Neuronal stem cell (in vitro differentiated cells): ENCODE results near the gene SETD7.

Experiments
- DNase-seq: peaks from one replicate; pipeline ENCODE4 v3.0.0-alpha.2; 2013; ENCODE audit warnings: low spot score
- H2AFZ ChIP-seq: one replicate; pipeline ENCODE4 v1.6.1; 2013; ENCODE audit warnings: mild to moderate bottlenecking, low read length, inconsistent platforms
- H2AK5ac ChIP-seq: 2 replicates; pipeline ENCODE4 v1.6.1; 2013; ENCODE audit warnings: low read depth, mild to moderate bottlenecking, inconsistent platforms, low read length, moderate library complexity, mixed read lengths
- H2BK120ac ChIP-seq: 2 replicates; pipeline ENCODE4 v1.6.1; 2013; ENCODE audit warnings: low read depth, mild to moderate bottlenecking, inconsistent platforms, low read length, moderate library complexity, mixed read lengths
- H2BK12ac ChIP-seq: one replicate; pipeline ENCODE4 v1.6.1; 2013; ENCODE audit warnings: low read length, inconsistent platforms
- H2BK15ac ChIP-seq: 2 replicates; pipeline ENCODE4 v1.6.1; 2013; ENCODE audit warnings: mild to moderate bottlenecking, low read length, inconsistent platforms, mixed read lengths
- H2BK5ac ChIP-seq: one replicate; pipeline ENCODE4 v1.6.1; 2013; ENCODE audit warnings: inconsistent platforms, mild to moderate bottlenecking, low read length, moderate library complexity
- H3K14ac ChIP-seq: one replicate; pipeline ENCODE4 v1.6.1; 2013; ENCODE audit warnings: low read length, inconsistent platforms
- H3K18ac ChIP-seq: 2 replicates; pipeline ENCODE4 v1.6.1; 2013; ENCODE audit warnings: low read length, inconsistent platforms
- H3K23ac ChIP-seq: 2 replicates; pipeline ENCODE4 v1.6.1; 2013; ENCODE audit warnings: low read depth, mild to moderate bottlenecking, mixed read lengths, low read length, inconsistent platforms; ENCODE audit not compliant: poor library complexity
- H3K27ac ChIP-seq: replicated peaks from 3 replicates; pipeline ENCODE4 v1.5.1; 2013; ENCODE audit warnings: low read length, inconsistent platforms
- H3K27me3 ChIP-seq, 3 experiments: 2 replicates each; pipeline ENCODE4 v1.6.1; 2013; ENCODE audit warnings: low read length in 3 of 3, mild to moderate bottlenecking in 2 of 3, inconsistent platforms in 1 of 3, low read depth in 1 of 3, mixed read lengths in 1 of 3, moderate library complexity in 1 of 3; ENCODE audit not compliant: control insufficient read depth in 3 of 3, insufficient read depth in 3 of 3
- H3K36me3 ChIP-seq, 2 donors: replicated peaks in 1 of 2; 2 replicates each; pipeline ENCODE4 v1.6.1; 2013; ENCODE audit warnings: low read length in 2 of 2; ENCODE audit not compliant: control insufficient read depth in 2 of 2, insufficient read depth in 2 of 2
- H3K4ac ChIP-seq: 2 replicates; pipeline ENCODE4 v1.6.1; 2013; ENCODE audit warnings: inconsistent platforms, mild to moderate bottlenecking, low read length, moderate library complexity
- H3K4me1 ChIP-seq, 2 donors: 1 replicate in 1 of 2; 2 replicates in 1 of 2; pipeline ENCODE4 v1.6.1; 2013; ENCODE audit warnings: low read length in 2 of 2, low read depth in 1 of 2; ENCODE audit not compliant: control insufficient read depth in 2 of 2, insufficient read depth in 1 of 2
- H3K4me2 ChIP-seq: one replicate; pipeline ENCODE4 v1.6.1; 2013; ENCODE audit warnings: mild to moderate bottlenecking, low read length, inconsistent platforms; ENCODE audit not compliant: insufficient read depth, poor library complexity, severe bottlenecking
- H3K4me3 ChIP-seq, 2 donors: 2 replicates each; pipeline ENCODE4 v1.5.1; 2013; ENCODE audit warnings: low read length in 2 of 2, mild to moderate bottlenecking in 2 of 2, inconsistent platforms in 1 of 2, moderate library complexity in 1 of 2
- H3K79me1 ChIP-seq: one replicate; pipeline ENCODE4 v1.6.1; 2013; ENCODE audit warnings: low read depth, mild to moderate bottlenecking, inconsistent platforms, low read length, moderate library complexity
- H3K9ac ChIP-seq: one replicate; pipeline ENCODE4 v1.6.1; 2013; ENCODE audit warnings: mild to moderate bottlenecking, low read depth, low read length, inconsistent platforms; ENCODE audit not compliant: poor library complexity
- H3K9me3 ChIP-seq, 2 donors: replicated peaks in 1 of 2; 2 replicates each; pipeline versions ENCODE3 to v1.6.1; 2013; ENCODE audit warnings: low read length in 2 of 2, mild to moderate bottlenecking in 2 of 2, inconsistent platforms in 1 of 2, low read depth in 1 of 2, mixed read lengths in 1 of 2, moderate library complexity in 1 of 2; ENCODE audit not compliant: control insufficient read depth in 2 of 2, insufficient read depth in 1 of 2
- H4K8ac ChIP-seq: one replicate; pipeline ENCODE4 v1.6.1; 2013; ENCODE audit warnings: low read depth, mild to moderate bottlenecking, inconsistent platforms, low read length, moderate library complexity
- H4K91ac ChIP-seq: one replicate; pipeline ENCODE4 v1.6.1; 2013; ENCODE audit warnings: low read length, low read depth, mild to moderate bottlenecking, inconsistent platforms; ENCODE audit not compliant: poor library complexity
- WGBS, 2 donors: extraction: QIAGEN DNeasy Blood & Tissue Kit; methylation state at CpG; one replicate each; pipeline ENCODE4 v1.1.7; 2013; ENCODE audit warnings: missing lambda C conversion rate in 2 of 2, mixed read lengths in 1 of 2; ENCODE audit not compliant: insufficient read length in 2 of 2, insufficient replicate concordance in 1 of 2; ENCODE audit errors: extremely low coverage in 2 of 2; 5-methylcytosine and 5-hydroxymethylcytosine counted together

The SETD7 gene

DNA sequence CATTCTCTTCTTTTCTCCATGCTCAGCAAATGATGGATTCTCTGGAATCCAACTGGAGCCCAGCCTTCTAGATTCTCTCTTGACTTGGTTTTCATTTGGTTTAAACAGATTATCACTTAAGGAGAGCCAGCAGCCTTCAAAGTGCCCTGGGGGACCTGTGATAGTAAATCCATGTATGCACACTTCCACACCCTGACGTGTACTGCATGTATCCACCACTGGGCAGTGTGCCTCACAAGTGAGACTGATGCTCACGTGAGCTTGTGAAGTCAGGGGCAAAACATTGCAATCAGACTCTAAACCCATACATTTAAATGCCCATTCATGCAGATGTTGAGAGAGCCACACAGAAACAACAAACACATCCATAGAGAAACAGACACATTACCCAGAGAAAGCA lies 28.0 kb upstream of the SETD7 start:
- Histone ChIP-seq H4K8ac (no peak overlapping the region), H3K27ac (no peak overlapping the region), H2BK15ac (no peak overlapping the region), H2BK12ac (no peak overlapping the region), H3K4me3 (no peak overlapping the region), H3K14ac (no peak overlapping the region), H3K4ac (no peak overlapping the region), H3K9me3 (no peaks in the 10 kb centered on the region), H2AFZ (no peak overlapping the region), H3K4me2 (no peak overlapping the region), H2BK120ac (no peak overlapping the region), H3K79me1 (no peaks in the 10 kb centered on the region), H2AK5ac (no peak overlapping the region), H3K18ac (no peak overlapping the region), H3K23ac (no peak overlapping the region), H3K27me3 (peaks cover 0 to 15% (median 0%) of the 10 kb centered on the region in 3 experiments), H2BK5ac (no peak overlapping the region), H4K91ac (no peak overlapping the region), H3K36me3 (no peaks in the 10 kb centered on the region), H3K9ac (no peak overlapping the region), H3K4me1 (no peaks in the 10 kb centered on the region)
- WGBS, 2 donors, result no CpG with 5 or more reads among the region's 2 CpGs
- no peak for DNase-seq

DNA sequence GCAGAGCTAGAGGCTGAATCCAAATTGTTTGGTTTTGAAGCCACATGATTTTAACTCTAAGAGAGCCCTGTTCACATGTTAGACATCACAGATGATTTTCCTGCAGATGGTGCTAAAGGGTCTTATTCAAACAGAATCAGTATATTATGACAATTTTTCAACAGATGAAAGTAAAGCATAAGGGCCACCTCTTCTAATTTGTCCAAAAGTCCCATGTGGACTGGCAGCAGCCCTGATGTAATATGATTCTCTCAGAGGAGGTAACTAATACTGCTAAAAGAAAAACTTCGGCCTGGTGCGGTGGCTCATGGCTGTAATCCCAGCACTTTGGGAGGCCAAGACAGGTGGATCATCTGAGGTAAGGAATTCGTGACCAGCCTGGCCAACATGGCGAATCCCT lies 26.0 kb upstream of the SETD7 start:
- Histone ChIP-seq H3K27ac (no peak overlapping the region), H4K91ac (no peak overlapping the region), H2BK12ac (no peak overlapping the region), H4K8ac (no peak overlapping the region), H2AK5ac (no peak overlapping the region), H3K18ac (no peak overlapping the region), H2BK5ac (no peak overlapping the region), H2BK15ac (no peak overlapping the region), H3K27me3 (peaks cover 0 to 15% (median 0%) of the 10 kb centered on the region in 3 experiments), H3K4me3 (no peak overlapping the region), H3K4me1 (no peaks in the 10 kb centered on the region), H3K9me3 (no peaks in the 10 kb centered on the region), H3K79me1 (no peaks in the 10 kb centered on the region), H3K9ac (no peak overlapping the region), H3K4me2 (no peak overlapping the region), H2AFZ (no peak overlapping the region), H3K36me3 (no peaks in the 10 kb centered on the region), H3K14ac (no peak overlapping the region), H3K4ac (no peak overlapping the region), H2BK120ac (no peak overlapping the region), H3K23ac (no peak overlapping the region)
- WGBS, 2 donors, result no CpG with 5 or more reads among the region's 4 CpGs
- no peak for DNase-seq

DNA sequence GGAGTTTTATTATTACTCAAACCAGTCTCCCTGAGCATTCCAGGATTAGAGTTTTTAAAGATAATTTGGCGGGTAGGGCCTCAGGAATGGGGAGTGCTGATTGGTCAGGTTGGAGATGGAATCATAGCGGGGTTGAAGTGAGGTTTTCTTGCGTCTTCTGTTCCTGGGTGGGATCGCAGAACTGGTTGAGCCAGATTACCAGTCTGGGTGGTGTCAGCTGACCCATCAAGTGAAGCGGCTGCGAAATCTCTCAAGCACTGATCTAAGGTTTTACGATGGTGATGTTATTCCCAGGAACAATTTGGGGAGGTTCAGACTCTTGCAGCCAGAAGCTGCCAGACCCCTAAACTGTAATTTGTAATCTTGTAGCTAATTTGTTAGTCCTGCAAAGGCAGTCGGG lies 25.1 kb upstream of the SETD7 start:
- Histone ChIP-seq H3K18ac (no peak overlapping the region), H3K79me1 (no peaks in the 10 kb centered on the region), H2BK12ac (no peak overlapping the region), H3K4ac (no peak overlapping the region), H3K9ac (no peak overlapping the region), H4K8ac (no peak overlapping the region), H3K4me1 (peaks cover 0 to 2% of the 10 kb centered on the region in 2 donors), H2BK120ac (no peak overlapping the region), H2BK15ac (no peak overlapping the region), H3K4me3 (no peak overlapping the region), H3K23ac (no peak overlapping the region), H2AK5ac (no peak overlapping the region), H2AFZ (no peak overlapping the region), H3K27me3 (peaks cover 0 to 15% (median 0%) of the 10 kb centered on the region in 3 experiments), H4K91ac (no peak overlapping the region), H3K14ac (no peak overlapping the region), H3K4me2 (no peak overlapping the region), H3K27ac (no peak overlapping the region), H2BK5ac (no peak overlapping the region), H3K36me3 (no peaks in the 10 kb centered on the region), H3K9me3 (no peaks in the 10 kb centered on the region)
- no peak for DNase-seq
- no CpG with 5 or more reads among the region's 8 CpGs for whole genome bisulfite sequencing, 2 donors

DNA sequence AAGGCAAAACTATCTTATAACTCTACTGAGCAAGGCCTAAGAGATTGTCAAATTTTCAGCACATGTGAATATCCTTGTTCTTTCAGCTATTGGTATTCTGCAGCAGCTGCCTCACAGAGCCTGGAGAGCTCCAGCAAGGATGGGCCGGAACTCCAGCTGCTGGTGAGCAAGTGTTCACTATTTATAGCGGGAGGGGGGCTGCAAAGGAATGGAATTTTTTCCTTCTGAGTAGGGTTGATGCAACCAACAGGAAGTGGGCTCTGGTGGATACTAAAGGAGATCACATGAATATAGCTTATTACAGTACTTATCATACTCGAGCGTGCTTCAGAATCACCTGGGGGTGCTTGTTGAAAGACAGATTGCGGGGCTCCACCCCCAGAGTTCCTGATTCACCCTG lies 20.2 kb upstream of the SETD7 start:
- Histone ChIP-seq H2BK15ac (no peak overlapping the region), H2BK12ac (no peak overlapping the region), H3K36me3 (no peaks in the 10 kb centered on the region), H2BK5ac (no peak overlapping the region), H3K4me1 (peaks cover 0 to 2% of the 10 kb centered on the region in 2 donors), H3K27ac (no peak overlapping the region), H3K79me1 (no peaks in the 10 kb centered on the region), H4K91ac (no peak overlapping the region), H3K9ac (no peak overlapping the region), H3K27me3 (peaks cover 0 to 4% (median 0%) of the 10 kb centered on the region in 3 experiments), H2BK120ac (no peak overlapping the region), H3K14ac (no peak overlapping the region), H3K18ac (no peak overlapping the region), H2AK5ac (no peak overlapping the region), H3K4ac (no peak overlapping the region), H4K8ac (no peak overlapping the region), H3K4me2 (no peak overlapping the region), H3K23ac (no peak overlapping the region), H2AFZ (peak overlapping the region; percentile 15), H3K9me3 (no peaks in the 10 kb centered on the region), H3K4me3 (no peak overlapping the region)
- no CpG with 5 or more reads among the region's 5 CpGs for WGBS, 2 donors
- DNase-seq, result no peak
